Upper lobe of left lung (tissue), 4 donors: Measurements from ENCODE around the gene IL20RB.

Experiments used
- CTCF ChIP-seq, 6 experiments: fragments of 450-650 bp in 4 of 6; fragments of 200-600 bp in 2 of 6; sonication (generic) in 2 of 6; IDR thresholded peaks; one replicate each; pipeline ENCODE4 v1.5.1; 2016 to 2019; ENCODE audit warnings: antibody characterized with exemption in 6 of 6
- POLR2A ChIP-seq, 4 donors: fragments of 450-650 bp; IDR thresholded peaks; one replicate each; pipeline ENCODE4 v1.5.1; 2016 to 2017; ENCODE audit warnings: antibody characterized with exemption in 4 of 4, mild to moderate bottlenecking in 2 of 4

GRCh38 chr3:136995652-136996051 lies 37.9 kb downstream of the IL20RB start:
- TF ChIP-seq CTCF (IDR thresholded peaks at IDR 0.05) (no peak), POLR2A (IDR thresholded peaks at IDR 0.05) (no peak)
